Measurements from ENCODE around the gene RPL3.

Gene RPL3

GRCh38 chr22:39316440-39317083, 2.9 kb downstream of the RPL3 start:
- TF ChIP-seq CTCF (conservative IDR thresholded peaks at IDR 0.05; ENCODE audit: low read depth, low read length): peak; percentile 93
- peak; percentile 97 for DNase-seq (ENCODE audit: low read depth)
- peak overlapping the region; percentile 90 for H3K4me3 ChIP-seq (ENCODE audit: low read depth, low read length)

GRCh38 chr22:39315389-39315788, 4.0 kb downstream of the RPL3 start:
- no peak overlapping the region for H3K4me3 ChIP-seq (ENCODE audit: low read depth, low read length)
- TF ChIP-seq CTCF (conservative IDR thresholded peaks at IDR 0.05; ENCODE audit: low read depth, low read length): no peak
- DNase-seq (ENCODE audit: low read depth): peak; percentile 24

GRCh38 chr22:39314251-39314971, 5.0 kb downstream of the RPL3 start:
- TF ChIP-seq CTCF (conservative IDR thresholded peaks at IDR 0.05; ENCODE audit: low read depth, low read length): peak; percentile 31
- H3K4me3 ChIP-seq (ENCODE audit: low read depth, low read length): no peak overlapping the region
- DNase-seq (ENCODE audit: low read depth): no peak

GRCh38 chr22:39313258-39314001, 6.0 kb downstream of the RPL3 start:
- no peak overlapping the region for H3K4me3 ChIP-seq (ENCODE audit: low read depth, low read length)
- DNase-seq (ENCODE audit: low read depth): no peak
- no peak for TF ChIP-seq CTCF (conservative IDR thresholded peaks at IDR 0.05; ENCODE audit: low read depth, low read length)

- DNase-seq (ENCODE audit: low read depth): no peak
- no peak for TF ChIP-seq CTCF (conservative IDR thresholded peaks at IDR 0.05; ENCODE audit: low read depth, low read length)
- H3K4me3 ChIP-seq (ENCODE audit: low read depth, low read length): no peak overlapping the region
Measured at GRCh38 chr22:39312410-39312809, 7.0 kb downstream of the RPL3 start.

GRCh38 chr22:39311592-39312400, 7.6 kb downstream of the RPL3 start:
- no peak for TF ChIP-seq CTCF (conservative IDR thresholded peaks at IDR 0.05; ENCODE audit: low read depth, low read length)
- H3K4me3 ChIP-seq (ENCODE audit: low read depth, low read length): no peak overlapping the region
- no peak for DNase-seq (ENCODE audit: low read depth)

Data from choroid plexus epithelial cell (primary cell).